ENCODE data around the gene SHISA3. TPM values are rescaled to one million over a fixed set of nuclear protein-coding genes. Genes with fewer than 3 reads are reported as not detected.

The SHISA3 gene
- total RNA-seq, 4 donors from 2014 or later: 0.37 to 1.8 (median 0.55) TPM

- no peaks in the 10 kb centered on the region for H3K36me3 ChIP-seq
- no peak overlapping the region for H3K4me3 ChIP-seq
- no peak for TF ChIP-seq POLR2A (IDR thresholded peaks at IDR 0.05)
- no peak for TF ChIP-seq CTCF (IDR thresholded peaks at IDR 0.05)
- H3K27me3 ChIP-seq: peaks cover 6 to 26% of the 10 kb centered on the region in 2 donors
- intact Hi-C loops (cut with DNase I; ENCODE audit: low total_unique reads): no loop called here
- no peak for DNase-seq
- peaks cover 0 to 5% of the 10 kb centered on the region in 2 donors for H3K4me1 ChIP-seq
- H3K9me3 ChIP-seq: no peaks in the 10 kb centered on the region
- H3K27ac ChIP-seq: no peak overlapping the region
These were observed 1.6 kb downstream of the SHISA3 start for GRCh38 chr4:42398871-42399331.

GRCh38 chr4:42399393-42399792 is 2.1 kb downstream of the SHISA3 start:
- DNase-seq: no peak
- no peak overlapping the region for H3K4me3 ChIP-seq
- TF ChIP-seq CTCF (IDR thresholded peaks at IDR 0.05) (no peak), POLR2A (IDR thresholded peaks at IDR 0.05) (no peak)
- intact Hi-C loops (cut with DNase I; ENCODE audit: low total_unique reads): no loop called here
- no peaks in the 10 kb centered on the region for H3K9me3 ChIP-seq
- H3K4me1 ChIP-seq: peaks cover 0 to 5% of the 10 kb centered on the region in 2 donors
- H3K36me3 ChIP-seq: no peaks in the 10 kb centered on the region
- peaks cover 6 to 26% of the 10 kb centered on the region in 2 donors for H3K27me3 ChIP-seq
- no peak overlapping the region for H3K27ac ChIP-seq

- Histone ChIP-seq H3K27me3 (peaks cover 6 to 22% of the 10 kb centered on the region in 2 donors), H3K4me3 (no peak overlapping the region), H3K36me3 (no peaks in the 10 kb centered on the region), H3K9me3 (no peaks in the 10 kb centered on the region), H3K27ac (no peak overlapping the region), H3K4me1 (peaks cover 0 to 5% of the 10 kb centered on the region in 2 donors)
- DNase-seq: no peak
- TF ChIP-seq POLR2A (IDR thresholded peaks at IDR 0.05) (no peak), CTCF (IDR thresholded peaks at IDR 0.05) (no peak)
- intact Hi-C loops (cut with DNase I; ENCODE audit: low total_unique reads): no loop called here
These were observed 3.9 kb downstream of the SHISA3 start for GRCh38 chr4:42401171-42401570.

- peaks cover 0 to 8% of the 10 kb centered on the region in 2 donors for H3K27me3 ChIP-seq
- H3K36me3 ChIP-seq: no peaks in the 10 kb centered on the region
- DNase-seq: no peak
- no peak overlapping the region for H3K4me3 ChIP-seq
- no peaks in the 10 kb centered on the region for H3K9me3 ChIP-seq
- no peaks in the 10 kb centered on the region for H3K4me1 ChIP-seq
- H3K27ac ChIP-seq: no peak overlapping the region
- TF ChIP-seq CTCF (IDR thresholded peaks at IDR 0.05) (no peak), POLR2A (IDR thresholded peaks at IDR 0.05) (no peak)
- intact Hi-C loops (cut with DNase I; ENCODE audit: low total_unique reads): no loop called here
These were observed 6.7 kb downstream of the SHISA3 start for GRCh38 chr4:42404001-42404400.

GRCh38 chr4:42410446-42410845 is 13.2 kb downstream of the SHISA3 start:
- Histone ChIP-seq H3K4me1 (no peaks in the 10 kb centered on the region), H3K36me3 (no peaks in the 10 kb centered on the region), H3K27ac (no peak overlapping the region), H3K9me3 (no peaks in the 10 kb centered on the region), H3K4me3 (no peak overlapping the region), H3K27me3 (no peaks in the 10 kb centered on the region)
- TF ChIP-seq CTCF (IDR thresholded peaks at IDR 0.05) (no peak), POLR2A (IDR thresholded peaks at IDR 0.05) (no peak)
- no peak for DNase-seq
- intact Hi-C loops (cut with DNase I; ENCODE audit: low total_unique reads): no loop called here
